Esophagus muscularis mucosa (tissue), 3 donors: ENCODE measurements around the gene DPM1.

ENCODE experiments used
- CTCF ChIP-seq, 3 experiments: fragments of 200-600 bp in 2 of 3; fragments of 450-650 bp in 1 of 3; sonication (generic) in 2 of 3; IDR thresholded peaks; one replicate each; pipeline ENCODE4 v1.5.1; 2017 to 2019; ENCODE audit warnings: antibody characterized with exemption in 3 of 3, mild to moderate bottlenecking in 2 of 3, moderate library complexity in 1 of 3
- POLR2AphosphoS5 ChIP-seq, 2 donors: sonication (generic); formaldehyde crosslinking; IDR thresholded peaks; one replicate each; pipeline ENCODE4 v1.6.1; 2017; ENCODE audit warnings: antibody characterized with exemption in 2 of 2

- TF ChIP-seq CTCF (IDR thresholded peaks at IDR 0.05) (no peak), POLR2AphosphoS5 (IDR thresholded peaks at IDR 0.05) (no peak)
These were observed 31.8 kb downstream of the DPM1 start for GRCh38 chr20:50926530-50926929.
